ENCODE measurements around the gene DPP6.

The DPP6 gene

GRCh38 chr7:154475864-154476263 is 423.7 kb downstream of the DPP6 start:
- DNase-seq: no peak

DNA sequence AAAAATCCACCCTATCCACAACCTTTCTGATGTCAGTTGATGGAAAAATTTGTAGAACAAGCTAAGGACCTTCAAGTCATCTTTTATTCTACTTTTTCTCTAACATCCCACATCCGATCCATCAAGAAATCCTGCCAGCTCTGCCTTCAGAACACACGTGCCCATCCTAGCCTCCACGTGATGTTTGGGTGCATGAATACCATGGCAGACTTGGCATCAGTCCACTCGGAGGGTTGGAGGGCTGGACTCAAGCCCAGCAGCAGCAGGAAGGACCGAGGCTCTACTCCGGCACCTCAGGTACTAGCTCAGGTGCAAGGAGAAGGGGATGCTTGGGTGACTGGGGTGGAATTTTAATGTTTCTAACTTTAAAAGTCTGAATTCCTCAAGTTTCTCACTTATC is 428.6 kb downstream of the DPP6 start:
- DNase-seq: no peak

GRCh38 chr7:154482863-154483262 is 430.7 kb downstream of the DPP6 start:
- DNase-seq: no peak

GRCh38 chr7:154484406-154484805 is 432.2 kb downstream of the DPP6 start:
- DNase-seq: no peak

DNA sequence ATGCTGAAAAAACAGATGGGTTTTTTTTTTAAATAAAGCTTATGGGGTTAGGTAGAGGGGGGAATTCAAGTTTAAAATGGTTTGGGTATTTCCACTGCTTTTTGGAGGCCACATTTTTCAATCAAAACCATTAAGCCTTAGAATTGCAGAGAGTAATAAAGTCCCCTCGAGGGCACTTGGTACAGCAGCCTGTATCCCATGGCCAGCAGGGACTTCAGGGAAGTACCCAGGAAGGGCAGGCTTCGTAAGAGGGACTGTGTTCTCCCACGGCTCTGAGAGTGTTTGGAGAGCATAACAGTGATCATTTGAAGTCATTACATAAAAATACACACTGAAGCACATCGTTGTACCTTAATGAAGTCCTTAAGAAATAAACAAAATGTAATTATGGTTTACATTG is 432.7 kb downstream of the DPP6 start:
- no peak for DNase-seq

DNA sequence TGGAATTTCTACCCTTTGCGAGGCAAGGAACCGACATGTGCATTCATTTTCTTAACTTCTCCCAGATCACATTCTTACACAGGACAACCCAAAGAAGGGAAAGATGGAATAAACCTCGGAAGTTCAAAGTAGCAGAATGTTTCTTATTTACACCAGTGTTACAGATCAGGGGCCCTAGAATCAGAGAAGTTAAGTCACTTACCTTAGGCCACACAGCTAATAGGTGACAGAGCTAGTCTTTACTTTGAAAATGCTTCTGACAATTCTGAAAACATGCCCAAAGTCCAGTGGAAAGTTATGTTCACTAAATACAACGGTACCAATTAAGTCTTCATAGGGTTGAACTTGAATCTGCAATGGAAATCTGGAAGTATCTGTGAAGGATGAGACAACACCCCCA is 437.7 kb downstream of the DPP6 start:
- DNase-seq: no peak

- no peak for DNase-seq
Measured at GRCh38 chr7:154493594-154493993, 441.4 kb downstream of the DPP6 start.

DNA sequence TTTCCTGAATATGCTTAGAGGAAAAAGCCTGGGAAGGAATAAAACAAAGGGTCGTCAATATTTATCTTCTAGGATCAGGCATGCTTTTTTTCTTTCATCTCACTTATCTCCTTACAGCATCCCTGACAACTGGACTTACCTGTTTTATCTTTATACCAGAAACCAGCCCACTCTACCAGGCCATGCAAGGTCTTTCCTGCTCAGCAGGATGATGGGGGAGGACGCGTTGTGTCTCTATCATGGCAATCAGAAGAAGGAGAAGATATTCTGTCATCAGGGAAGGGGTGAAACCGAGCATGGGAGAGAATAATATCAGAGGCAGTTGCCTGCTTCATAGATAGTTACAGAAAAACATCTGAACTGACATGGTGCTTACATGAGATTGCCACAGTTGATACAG is 445.6 kb downstream of the DPP6 start:
- DNase-seq: no peak

DNA sequence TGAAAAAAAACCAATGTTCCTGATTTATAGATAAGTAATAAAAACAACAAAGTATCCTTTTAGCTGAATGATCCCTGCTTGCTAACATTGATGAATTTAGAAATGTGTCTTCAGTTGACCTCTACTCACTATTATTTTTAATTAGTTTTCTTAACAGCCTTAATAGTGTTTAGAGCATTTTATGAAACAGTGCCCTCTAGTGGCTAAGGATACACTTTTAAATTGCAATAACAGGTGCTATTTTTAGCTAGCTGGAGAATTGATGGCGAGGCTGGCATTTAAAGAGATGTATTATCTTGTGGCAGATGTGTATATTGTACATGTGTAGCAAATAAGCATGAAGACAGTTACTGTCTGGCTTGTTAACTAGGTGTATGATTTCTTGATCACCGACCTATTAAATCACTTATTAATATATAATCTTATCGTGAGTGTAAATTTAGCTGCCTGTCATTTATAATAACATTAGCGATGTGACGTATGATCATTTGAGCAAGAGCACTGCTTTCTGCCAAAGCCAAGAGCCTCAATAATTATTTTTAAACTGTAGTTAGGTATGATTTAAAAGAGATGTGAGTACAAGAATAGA is 451.9 kb downstream of the DPP6 start:
- DNase-seq: no peak

DNA sequence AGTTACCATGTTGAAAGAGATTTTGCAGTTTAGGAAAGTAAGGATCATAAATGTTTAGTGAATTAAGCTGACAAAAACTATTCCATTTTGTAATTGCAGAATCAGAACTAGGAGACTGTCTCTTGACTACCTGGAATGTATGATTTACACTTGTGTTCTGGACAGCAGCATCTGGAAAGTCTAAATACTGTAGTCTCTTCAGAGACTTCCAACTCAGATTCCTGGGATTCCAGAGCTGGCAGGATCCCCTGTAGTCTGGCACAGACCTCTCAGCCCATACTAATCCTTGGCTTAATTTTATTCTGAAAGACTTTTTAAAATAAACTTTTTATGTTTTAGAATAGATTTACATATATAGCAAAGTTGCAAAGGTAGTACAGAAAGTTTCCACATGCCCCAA is 452.7 kb downstream of the DPP6 start:
- no peak for DNase-seq

DNA sequence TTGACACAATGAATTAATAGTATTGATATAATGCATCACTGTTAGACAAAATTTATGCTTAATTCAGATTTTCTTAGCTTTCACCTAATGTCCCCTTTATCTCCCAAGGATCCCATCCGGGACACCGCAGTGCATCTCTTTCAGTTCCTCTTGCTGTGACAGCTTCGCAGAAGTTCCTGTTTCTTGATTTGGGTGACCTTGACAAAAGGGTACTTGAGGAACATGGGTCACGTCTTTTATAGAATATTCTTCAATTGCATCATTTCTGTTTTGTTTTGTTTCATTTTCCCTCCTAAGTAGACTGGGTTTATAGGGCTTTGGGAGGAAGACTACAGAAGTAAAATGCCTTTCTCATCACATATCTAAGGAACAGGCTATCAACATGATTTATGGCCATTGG is 453.2 kb downstream of the DPP6 start:
- DNase-seq: no peak

DNA sequence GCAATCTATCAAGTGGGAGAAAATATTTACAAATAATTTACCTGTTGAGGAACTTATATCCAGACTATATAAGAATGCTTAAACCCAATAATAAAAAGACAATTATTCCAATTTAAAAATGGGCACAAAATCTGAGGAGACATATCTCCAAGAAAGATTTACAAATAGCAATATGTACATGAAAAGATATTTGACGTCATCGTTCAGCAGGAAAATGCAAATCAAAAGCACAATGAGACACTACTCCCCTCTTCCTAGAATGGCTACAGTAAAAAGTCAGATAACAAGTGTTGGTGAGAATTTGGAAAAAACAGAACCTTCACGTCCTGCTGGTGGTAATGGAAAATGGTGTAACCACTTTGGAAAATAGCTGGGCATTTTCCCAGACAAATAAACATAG is 457.0 kb downstream of the DPP6 start:
- DNase-seq: no peak

DNA sequence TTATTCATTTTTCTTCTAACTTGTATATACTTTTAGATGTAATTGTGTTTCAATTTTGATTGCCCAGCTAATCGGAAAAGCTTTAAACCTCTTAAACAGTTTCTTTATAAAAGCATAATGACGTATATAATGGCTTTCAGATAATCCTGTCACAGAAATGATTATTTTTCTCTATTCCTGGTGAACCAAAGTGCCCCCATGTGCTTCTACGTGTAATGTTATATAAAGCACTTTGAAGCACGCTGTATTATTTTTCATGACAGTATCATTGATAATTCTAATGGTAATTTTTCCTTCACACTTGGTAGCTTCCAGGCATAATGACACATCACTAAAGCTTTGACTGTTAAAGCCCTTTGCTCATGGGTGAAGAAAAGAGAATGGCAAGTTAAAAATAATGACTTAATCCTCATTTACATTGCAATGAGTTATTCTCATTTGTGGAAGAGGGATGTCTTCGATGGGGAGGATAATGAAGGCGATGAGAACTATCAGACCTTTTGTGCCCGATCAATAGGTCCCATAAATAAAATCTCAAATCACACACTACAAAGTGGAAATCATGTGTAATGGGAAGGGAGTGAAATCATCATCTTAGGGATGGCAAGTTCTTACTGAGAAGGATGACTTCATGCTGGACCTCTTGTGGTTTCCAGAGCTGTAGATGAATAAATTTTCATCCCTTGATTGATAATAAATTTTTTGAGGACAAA is 460.1 kb downstream of the DPP6 start:
- no peak for DNase-seq

- no peak for DNase-seq
Measured at GRCh38 chr7:154517768-154518167, 465.6 kb downstream of the DPP6 start.

GRCh38 chr7:154519229-154519628 is 467.0 kb downstream of the DPP6 start:
- DNase-seq: no peak

DNA sequence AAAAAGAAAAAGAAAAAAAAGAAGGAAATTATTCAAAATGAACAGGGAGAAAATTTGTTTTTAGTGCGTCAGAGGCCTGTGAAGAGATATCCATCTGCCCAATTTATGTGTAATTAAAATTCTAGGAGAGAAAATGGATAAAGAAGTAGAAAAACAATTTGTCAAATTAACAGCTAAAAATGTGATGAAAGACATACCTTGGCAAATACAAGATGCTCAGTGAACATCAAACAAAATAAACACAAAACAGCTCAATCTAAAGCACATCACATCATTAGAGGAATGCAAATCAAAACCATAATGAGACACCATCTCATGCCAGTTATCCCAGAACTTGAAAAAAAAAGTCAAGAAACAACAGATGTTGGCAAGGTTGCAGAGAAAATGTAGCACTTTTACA is 477.9 kb downstream of the DPP6 start:
- DNase-seq: no peak

- no peak for DNase-seq
Measured at GRCh38 chr7:154532771-154533170, 480.6 kb downstream of the DPP6 start.

DNA sequence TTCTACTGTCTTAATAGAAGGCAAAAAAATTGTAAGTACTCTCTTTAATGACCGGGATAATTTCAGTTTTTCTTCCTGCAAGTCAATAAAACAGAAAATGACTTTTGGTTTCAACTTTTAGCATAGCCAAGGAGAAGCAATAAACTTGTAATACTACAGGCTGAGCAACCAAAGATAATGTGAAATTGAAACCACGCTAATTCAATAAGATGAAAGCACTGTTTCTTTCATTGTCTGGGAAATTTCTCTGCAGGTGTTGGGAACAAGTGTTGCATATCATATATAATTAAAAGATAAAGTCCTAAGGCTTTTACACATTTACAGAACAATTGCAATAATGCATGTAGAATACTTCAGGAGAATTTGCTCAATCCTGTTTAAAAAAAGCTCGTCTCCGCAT is 488.4 kb downstream of the DPP6 start:
- DNase-seq: no peak

- no peak for DNase-seq
Measured at GRCh38 chr7:154541606-154542005, 489.4 kb downstream of the DPP6 start.

DNA sequence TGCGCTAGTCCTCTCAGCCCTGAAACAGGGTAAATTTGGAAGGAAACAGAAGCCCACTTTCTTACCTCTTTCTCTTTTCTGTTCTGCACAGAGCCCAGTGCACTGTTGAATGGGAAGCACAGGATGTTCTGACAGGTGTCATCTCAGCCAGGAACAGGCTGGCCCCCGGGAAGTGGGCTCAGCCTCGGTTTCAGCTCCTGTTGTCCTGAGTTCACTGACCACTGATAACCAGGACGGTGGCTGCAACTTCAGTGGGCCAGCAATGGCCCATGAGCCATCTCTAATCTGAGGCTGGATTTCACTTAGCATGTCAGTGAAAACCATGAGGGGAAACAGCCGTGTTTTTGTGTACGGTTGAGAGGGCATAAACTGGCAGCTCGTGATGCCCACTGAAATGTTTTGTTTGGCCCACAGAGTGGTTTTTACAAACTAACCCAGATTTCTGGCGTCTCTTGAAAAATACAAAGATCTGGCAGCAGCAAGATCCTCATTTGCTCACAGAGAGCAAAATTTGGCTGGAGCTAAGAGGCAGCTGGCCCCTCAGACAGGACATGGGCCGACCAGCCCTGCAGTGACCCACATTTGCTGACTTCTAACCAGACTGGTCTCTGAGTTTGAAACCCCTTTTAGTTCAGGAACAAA is 494.9 kb downstream of the DPP6 start:
- DNase-seq: no peak

DNA sequence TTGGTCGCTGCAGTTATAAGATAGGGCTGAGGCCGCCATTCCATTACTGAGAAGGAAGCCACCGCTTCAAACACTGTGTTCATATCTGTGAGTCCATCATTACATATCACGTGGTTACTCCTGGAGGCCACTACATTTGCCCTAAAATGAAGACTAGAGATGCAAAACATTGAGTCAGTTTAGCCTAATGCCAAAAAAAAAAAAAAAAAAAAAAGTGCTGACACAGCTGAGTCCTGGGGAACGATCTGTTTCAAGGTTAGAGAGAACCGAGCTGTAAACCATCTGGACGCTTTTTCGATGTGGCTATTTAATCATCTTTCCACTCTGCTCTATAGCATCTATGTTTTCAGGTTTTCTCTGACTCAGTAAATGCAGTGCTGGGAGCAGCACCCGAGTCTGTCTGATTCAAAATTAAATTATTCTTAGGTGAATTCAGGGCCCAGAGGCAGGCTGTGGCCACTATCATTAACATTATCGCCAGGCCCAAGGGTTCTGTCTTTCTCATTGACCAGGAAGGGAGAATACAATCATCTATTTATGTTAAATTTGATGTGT is 501.6 kb downstream of the DPP6 start:
- no peak for DNase-seq

DNA sequence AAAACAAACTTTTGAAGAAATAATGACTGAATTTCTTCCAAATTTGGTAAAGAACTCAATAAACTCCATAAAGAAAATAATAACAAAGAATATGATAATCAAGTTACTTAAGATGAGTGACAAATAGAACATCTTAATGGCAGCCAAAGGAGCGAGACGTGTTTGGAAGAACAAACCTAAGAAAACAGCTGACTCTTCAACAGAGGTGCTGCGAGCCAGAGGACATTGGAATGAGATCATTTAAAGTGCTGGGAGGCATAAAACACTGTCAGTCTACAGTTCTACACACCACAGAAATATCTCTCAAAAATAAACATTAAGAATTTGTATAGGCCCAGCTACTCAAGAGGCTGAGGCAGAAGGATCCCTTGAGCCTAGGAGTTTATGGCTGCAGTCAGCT is 507.3 kb downstream of the DPP6 start:
- DNase-seq: no peak

- DNase-seq: no peak
Measured at GRCh38 chr7:154564676-154565075, 512.5 kb downstream of the DPP6 start.

DNA sequence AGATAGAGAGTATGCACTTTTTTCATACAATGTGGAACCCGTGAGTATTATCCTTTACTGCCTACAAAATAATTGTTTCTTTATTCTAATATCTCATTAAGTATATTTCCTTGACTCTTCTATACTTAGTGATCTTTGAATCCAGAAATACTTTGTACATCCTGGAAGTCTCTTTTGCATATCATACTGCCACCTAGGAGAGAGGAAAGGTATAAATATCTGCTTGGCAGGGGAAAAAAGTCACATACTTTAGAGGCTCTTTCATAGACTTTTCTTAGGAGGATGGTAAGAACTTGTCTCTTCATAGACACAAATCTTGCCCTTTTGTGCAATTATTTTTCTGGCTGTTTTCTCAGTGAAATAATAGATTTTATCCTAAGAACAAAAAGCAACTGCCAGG is 514.7 kb downstream of the DPP6 start:
- DNase-seq: no peak

All from CD4-positive, alpha-beta T cell treated with Interleukin-6 for 4 hours (primary cell).